ENCODE results near the gene CDH4.
A peak's percentile ranks its signal among the peaks of the same experiment; 100 is the strongest.

The CDH4 gene

DNA sequence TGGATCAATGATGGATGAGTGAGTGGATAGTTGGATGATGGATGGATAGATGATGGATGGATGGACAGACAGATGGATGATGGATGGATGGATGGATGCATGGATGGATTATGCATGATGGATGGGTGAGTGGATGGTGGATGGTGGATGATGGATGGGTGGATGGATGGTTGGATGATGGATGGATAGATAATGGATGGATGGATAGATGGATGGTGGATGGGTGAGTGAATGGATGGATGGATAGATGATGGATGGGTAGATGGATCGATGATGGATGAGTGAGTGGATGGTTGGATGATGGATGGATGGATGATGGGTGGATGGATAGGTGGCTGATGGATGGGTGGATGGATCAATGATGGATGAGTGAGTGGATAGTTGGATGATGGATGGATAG, 637.6 kb downstream of the CDH4 start:
- no peak for TF ChIP-seq POLR2A (IDR thresholded peaks at IDR 0.05; ENCODE audit: low read depth, low read length)
- DNase-seq (ENCODE audit: insufficient read length, low spot score) = no peak
- FAIRE-seq = no peak

DNA sequence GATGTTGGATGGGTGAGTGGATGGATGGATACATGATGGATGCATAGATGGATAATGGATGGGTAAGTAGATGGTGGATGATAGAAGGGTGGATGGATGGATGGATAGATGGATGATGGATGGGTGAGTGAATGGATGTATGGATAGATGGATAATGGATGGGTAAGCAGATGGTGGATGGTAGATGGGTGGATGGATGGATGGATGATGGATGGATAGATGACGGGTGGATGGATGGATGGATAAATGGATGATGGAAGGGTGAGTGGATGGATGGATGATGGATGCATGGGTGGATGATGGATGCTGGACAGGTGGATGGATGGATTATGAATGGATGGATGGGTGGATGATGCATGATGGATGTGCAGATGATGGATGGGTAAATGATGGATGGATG, 638.1 kb downstream of the CDH4 start:
- no peak for FAIRE-seq

DNA sequence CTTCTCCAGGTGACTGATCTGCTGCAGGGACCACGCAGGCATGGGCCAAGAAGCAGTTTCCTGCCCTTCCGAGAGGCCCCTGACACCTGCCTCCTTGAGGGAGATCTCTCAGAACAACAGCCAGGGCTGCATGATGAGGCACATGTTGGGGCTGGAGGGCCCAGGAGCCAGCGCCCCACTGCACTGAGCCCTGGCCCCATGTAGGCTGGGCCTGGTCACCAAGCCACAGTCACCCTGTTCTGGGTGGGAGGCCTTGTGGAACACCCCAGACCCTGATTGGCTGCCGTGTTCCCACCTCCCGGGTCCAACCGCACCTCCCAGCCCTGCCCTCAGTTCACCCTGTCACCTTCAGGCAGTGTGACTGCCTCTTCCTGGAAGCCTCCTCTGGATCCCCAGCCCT, 639.4 kb downstream of the CDH4 start:
- no peak for FAIRE-seq
- no peak for DNase-seq (ENCODE audit: insufficient read length, low spot score)
- no peak for TF ChIP-seq POLR2A (IDR thresholded peaks at IDR 0.05; ENCODE audit: low read depth, low read length)

More for the DNA sequence above, 638.1 kb downstream of the CDH4 start:
- TF ChIP-seq POLR2A (IDR thresholded peaks at IDR 0.05; ENCODE audit: low read depth, low read length) = no peak
- no peak for DNase-seq (ENCODE audit: insufficient read length, low spot score)

DNA sequence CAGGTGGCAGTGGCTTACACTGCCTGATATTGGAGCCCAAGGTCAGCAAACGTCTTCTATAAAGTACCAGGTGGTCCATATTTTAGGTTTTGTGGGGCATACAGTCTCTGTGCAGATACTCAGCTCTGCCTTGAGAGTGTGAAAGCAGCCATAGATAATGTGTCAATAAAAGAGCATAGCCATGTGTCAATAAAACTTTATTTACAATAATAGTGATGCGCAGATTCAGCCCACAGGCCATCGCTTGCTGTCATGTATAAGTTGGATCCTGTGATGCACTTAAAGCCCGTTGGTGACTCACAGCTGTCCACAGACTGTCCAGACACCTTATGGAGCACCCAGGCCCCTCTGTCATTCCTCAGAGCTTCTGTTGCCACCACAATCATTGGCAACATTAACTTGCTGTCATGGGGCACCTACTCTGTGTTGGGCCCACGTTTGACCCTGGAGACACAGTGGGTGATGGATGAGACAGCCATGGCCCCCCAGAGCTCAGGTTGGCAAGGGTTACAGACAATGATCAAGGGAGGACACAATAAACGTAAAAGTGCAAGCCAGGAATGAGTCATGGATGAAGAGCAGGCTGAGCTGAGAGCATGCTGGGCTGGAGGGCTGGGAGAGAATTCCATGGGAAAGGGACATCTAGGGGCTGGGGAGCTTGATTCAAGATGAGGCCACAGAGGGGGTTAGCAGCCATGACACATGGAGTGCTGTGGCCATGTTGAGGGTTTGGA, 640.0 kb downstream of the CDH4 start:
- no peak for TF ChIP-seq POLR2A (IDR thresholded peaks at IDR 0.05; ENCODE audit: low read depth, low read length)
- DNase-seq (ENCODE audit: insufficient read length, low spot score) (no peak), FAIRE-seq (no peak)

DNA sequence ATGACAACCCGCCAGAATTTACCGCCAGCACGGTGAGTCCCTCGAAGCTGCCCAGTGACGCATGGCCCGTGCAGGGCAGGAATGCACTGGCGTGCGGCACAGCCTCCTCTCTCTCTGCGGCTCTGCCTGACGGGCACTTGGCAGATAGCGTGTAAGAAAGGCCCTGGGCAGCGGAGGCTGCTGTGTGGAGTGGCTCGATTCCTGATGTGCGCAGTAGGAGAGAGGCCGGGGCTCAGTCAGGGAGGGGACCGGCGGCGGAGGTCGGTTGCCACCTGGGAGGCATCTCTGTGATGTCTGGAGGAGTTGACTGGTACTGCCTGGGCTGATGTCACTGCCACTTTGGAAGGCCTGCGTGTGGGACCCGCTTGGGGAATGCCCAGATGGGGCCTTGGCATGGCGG, 643.0 kb downstream of the CDH4 start:
- FAIRE-seq (no peak), DNase-seq (ENCODE audit: insufficient read length, low spot score) (no peak)
- no peak for TF ChIP-seq POLR2A (IDR thresholded peaks at IDR 0.05; ENCODE audit: low read depth, low read length)

DNA sequence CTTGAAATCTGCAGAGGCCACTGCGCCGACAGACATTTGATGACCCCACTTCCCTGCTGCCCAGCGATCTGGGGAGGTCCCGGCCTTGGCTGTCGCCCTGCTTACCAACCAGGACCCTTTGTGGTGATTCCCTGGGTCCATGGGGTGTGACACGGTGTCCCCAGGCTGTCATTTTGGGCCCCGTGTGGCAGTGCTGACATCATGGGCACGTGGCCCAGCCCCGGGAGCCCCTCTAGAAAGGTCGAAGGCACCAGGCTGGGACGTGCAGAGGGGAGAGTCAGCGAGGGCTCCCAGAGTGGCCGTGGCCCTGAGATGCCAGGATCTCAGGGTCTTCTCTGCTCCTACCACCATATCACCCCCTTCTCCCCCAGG, 643.6 kb downstream of the CDH4 start:
- TF ChIP-seq POLR2A (IDR thresholded peaks at IDR 0.05; ENCODE audit: low read depth, low read length) = no peak
- no peak for DNase-seq (ENCODE audit: insufficient read length, low spot score)
- no peak for FAIRE-seq

DNA sequence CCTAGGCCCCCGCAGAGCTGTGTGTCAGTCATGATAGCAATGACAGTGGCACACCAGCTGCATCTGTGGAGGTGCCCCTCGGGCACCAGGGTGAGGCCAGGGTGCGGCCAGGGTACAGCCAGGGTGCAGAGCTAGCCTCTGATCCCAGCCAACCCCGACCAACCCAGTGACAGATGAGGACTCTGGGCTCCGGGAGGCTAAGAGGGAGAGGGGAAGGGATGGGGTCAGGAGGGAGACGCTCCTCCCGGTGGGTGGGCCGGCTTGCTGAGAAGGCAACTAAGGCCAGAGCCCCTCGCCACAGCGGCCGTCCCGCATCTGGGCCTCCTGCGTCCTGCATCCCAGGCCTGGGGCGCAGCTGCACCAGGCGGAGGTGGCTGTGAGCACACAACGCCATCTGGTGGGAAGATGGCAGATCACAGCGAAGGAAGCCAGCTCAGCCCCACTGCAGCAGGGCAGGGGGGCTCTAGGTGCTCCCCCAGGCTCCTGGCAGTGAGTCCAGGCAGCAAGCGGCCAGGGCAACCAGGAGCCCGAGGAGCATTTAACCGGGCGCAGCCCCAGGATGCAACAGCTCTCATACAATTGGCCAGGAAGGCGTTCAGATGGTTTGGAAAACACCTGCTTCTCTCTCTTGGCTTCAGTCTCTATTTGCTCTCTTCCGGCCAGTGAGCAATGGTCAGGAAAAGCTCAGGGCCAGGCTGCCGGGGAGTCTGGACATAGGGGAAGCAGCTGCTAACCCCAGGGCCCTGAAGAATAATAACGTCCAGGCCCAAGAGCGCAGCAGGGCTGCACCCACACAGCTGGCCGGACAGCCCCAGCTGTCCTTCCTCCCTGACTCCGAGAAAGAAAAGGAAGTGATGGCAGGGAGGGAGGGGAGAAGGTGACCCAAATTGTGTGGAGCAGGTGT, 644.2 kb downstream of the CDH4 start:
- TF ChIP-seq POLR2A (IDR thresholded peaks at IDR 0.05; ENCODE audit: low read depth, low read length) = no peak
- DNase-seq (ENCODE audit: insufficient read length, low spot score) (peak; percentile 50), FAIRE-seq (no peak)

DNA sequence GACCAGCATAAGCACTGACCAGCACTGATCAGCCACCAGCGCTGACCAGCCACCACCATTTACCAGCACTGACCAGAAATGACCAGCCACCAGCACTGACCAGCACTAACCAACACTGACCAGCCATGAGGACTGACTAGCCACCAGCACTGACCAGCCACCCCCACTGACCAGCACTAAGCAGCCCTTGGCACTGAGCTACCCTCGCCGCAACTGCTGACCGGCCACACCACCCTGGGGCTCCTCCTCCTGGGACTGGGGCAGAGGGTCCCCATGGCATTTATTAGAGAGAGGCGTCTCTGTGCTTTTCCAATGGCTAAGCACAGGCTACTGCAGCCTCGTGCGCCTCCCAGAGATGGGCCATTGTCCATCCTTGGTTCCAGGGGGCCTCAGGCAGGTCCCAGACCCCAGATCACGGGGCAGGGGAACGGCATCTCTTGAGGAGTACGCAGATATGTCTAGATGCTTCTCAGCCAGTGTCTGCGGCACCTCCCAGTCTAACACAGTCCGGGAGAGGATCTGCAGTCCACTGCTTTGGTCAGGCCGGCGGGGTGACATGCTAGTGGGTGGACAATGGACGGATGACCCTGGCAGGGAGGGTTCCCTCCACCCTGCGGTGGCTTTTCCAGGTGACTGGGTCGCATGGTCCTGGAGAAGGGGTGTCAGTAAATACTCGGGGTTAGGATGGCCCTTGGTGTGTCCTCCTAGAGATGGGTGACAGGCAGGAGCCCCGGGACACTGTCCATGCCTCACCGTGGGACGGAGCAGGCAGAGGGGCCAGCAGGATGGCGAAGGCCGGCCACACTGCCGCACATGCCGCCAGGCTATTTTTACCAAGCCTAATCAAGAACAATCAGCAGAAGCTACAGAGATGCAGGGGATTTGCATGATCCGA, 645.6 kb downstream of the CDH4 start:
- no peak for TF ChIP-seq POLR2A (IDR thresholded peaks at IDR 0.05; ENCODE audit: low read depth, low read length)
- no peak for FAIRE-seq
- no peak for DNase-seq (ENCODE audit: insufficient read length, low spot score)

DNA sequence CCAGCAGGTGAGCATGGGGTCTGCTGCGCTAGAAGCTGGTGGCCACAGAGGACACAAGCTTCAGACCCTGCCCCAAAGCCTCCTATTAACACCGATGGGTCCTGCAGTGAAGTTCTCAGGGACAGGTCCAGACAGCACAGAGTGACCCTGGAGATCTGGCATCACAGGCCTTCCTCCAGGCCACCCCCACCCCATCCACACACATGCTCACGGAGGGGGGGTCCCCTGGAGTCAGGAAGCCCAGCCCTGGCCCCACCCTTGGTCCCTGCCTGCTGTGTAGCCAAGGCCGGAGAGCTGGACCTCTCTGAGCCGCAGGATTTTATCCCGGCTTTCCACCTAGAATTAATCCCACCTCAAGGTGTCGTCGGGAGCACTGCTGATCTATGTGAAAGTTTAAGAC, 646.3 kb downstream of the CDH4 start:
- no peak for FAIRE-seq
- no peak for TF ChIP-seq POLR2A (IDR thresholded peaks at IDR 0.05; ENCODE audit: low read depth, low read length)
- no peak for DNase-seq (ENCODE audit: insufficient read length, low spot score)

DNA sequence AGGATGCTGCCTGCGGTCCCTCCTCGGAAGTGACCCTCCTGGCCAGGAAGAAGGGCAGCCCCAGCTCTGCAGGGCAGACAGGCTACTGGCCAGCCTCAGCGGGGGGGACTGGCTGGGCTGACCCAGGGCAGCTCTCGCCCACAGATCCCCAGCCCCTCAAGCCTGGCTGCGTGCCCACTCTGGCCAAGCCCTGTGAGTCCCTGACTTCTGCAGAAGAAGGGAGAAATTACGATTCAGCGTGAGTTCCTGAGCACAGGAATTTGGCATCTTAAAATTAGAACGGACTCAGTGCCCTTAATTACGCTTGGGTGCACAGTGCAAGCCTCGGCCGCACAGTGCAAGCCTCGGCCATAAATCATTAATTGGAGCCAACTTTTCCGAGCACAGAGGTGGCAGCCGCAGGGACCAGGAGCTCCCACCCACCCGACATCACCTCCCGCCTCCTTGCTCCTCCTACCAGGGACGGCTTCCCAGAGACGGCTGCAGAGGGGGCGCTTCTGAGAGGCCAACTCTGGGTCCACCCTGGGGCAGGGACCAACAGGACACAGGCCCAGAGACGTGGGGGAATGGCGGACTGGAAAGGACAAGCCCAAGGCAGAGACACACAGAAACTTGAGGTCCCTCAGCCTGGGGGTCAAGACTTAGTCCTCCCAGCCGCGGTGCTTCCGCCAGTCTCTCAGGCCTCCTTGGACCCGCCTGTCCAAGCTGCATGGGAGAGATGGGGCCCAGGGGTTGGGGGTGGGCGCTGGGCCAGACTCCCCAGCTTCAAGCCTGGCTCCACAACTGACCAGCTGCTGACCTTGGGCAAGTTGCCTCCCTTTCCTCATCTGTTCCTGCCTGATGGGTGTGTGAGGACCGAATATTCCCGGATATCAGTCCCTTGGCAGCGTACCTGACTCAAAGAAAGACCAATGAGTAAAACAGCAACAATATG, 648.2 kb downstream of the CDH4 start:
- no peak for DNase-seq (ENCODE audit: insufficient read length, low spot score)
- no peak for FAIRE-seq
- TF ChIP-seq POLR2A (IDR thresholded peaks at IDR 0.05; ENCODE audit: low read depth, low read length) = no peak

DNA sequence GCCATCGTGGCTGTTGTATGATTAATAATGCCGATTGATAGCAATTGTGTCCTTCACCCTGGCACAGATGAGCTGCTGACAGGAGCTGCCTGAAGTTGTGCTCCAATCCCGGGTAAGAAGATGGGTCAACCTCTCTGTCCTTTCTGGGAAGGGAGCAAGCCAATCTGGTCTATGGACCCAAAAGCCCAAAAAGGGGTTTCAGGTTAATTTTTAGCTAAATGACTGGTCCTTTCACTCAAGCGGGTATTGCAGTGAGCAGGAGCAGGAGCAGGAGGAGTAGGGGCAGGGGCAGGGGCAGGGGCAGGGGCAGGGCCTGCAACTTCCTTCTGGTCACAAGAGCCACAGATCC, 648.9 kb downstream of the CDH4 start:
- TF ChIP-seq POLR2A (IDR thresholded peaks at IDR 0.05; ENCODE audit: low read depth, low read length) = no peak
- DNase-seq (ENCODE audit: insufficient read length, low spot score) = no peak
- no peak for FAIRE-seq

DNA sequence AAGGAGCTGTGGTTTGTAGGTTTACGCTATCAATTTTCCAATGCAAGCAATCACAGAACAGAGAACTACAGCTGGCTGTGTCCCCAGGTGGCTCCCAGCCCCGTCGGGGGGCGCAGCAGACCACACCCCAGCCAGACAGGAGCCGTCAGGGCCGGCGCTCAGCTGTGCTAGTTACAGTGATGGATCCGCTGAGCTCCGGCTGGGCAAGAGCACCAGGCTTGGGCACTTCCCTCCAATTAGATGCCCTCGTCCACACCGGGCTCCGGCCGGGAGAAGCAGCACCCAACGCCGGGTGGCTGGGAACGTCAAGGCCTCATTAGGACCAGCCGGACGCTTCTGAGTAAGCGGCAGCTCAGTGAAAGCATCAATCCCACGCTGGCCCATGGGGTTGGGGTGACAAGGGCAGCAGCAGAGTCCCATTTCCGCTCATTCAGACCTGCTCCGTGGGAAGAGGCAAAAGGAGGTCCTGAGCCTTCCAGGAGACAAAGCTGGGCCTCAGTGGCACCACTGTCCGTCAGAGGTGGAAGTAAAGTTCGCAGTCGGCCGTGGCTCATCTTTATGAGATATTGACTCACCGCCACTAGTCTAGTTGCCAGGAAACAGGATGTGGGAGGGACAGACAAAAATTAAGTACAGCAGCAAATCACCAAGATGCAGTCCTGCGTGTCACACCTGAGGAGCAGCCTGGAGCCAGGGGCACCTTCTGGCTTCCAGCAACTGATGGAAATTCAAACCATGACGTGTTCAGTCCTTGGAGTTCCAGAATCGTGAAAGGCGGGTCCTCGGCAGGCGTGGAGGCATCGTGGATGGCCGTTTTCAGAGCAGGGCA, 649.5 kb downstream of the CDH4 start:
- no peak for TF ChIP-seq POLR2A (IDR thresholded peaks at IDR 0.05; ENCODE audit: low read depth, low read length)
- no peak for DNase-seq (ENCODE audit: insufficient read length, low spot score)
- no peak for FAIRE-seq

Measured in H54 (cell line).